Vagina (tissue), 2 donors: ENCODE data around the gene SLFN5. TPM values are rescaled to one million over a fixed set of nuclear protein-coding genes. Genes with fewer than 3 reads are reported as not detected.

ENCODE experiments used
- DNase-seq, 2 donors: peaks; one replicate each; pipeline ENCODE4 v3.0.0-alpha.2; 2017; ENCODE audit errors: extremely low spot score in 2 of 2
- H3K27ac ChIP-seq: fragments of 200-600 bp; sonication (generic); one replicate; pipeline ENCODE4 v1.5.1; 2019
- H3K27me3 ChIP-seq: fragments of 200-600 bp; sonication (generic); one replicate; pipeline ENCODE4 v1.5.1; 2019
- H3K36me3 ChIP-seq, 2 donors: fragments of 200-600 bp; sonication (generic); one replicate each; pipeline ENCODE4 v1.5.1; 2017 to 2019
- H3K4me1 ChIP-seq: fragments of 200-600 bp; sonication (generic); one replicate; pipeline ENCODE4 v1.5.1; 2019
- H3K4me3 ChIP-seq, 2 donors: fragments of 200-600 bp; sonication (generic); 1 replicate in 1 of 2; 2 replicates in 1 of 2; pipeline ENCODE4 v1.5.1; 2016 to 2019
- H3K9me3 ChIP-seq: fragments of 200-600 bp; sonication (generic); one replicate; pipeline ENCODE4 v1.5.1; 2019
- CTCF ChIP-seq, 3 experiments: fragments of 450-650 bp in 2 of 3; fragments of 200-600 bp in 1 of 3; sonication (generic) in 1 of 3; IDR thresholded peaks; one replicate each; pipeline ENCODE4 v1.5.1; 2017 to 2019; ENCODE audit warnings: antibody characterized with exemption in 3 of 3, mild to moderate bottlenecking in 2 of 3, moderate library complexity in 2 of 3
- POLR2A ChIP-seq, 2 donors: fragments of 450-650 bp; IDR thresholded peaks; one replicate each; pipeline ENCODE4 v1.6.1; 2017; ENCODE audit warnings: antibody characterized with exemption in 2 of 2, mild to moderate bottlenecking in 2 of 2, moderate library complexity in 2 of 2
- POLR2AphosphoS5 ChIP-seq, 2 donors: sonication (generic); formaldehyde crosslinking; IDR thresholded peaks; one replicate each; pipeline ENCODE4 v1.9.0; 2017; ENCODE audit warnings: antibody characterized with exemption in 2 of 2, mild to moderate bottlenecking in 2 of 2, low read depth in 1 of 2; ENCODE audit not compliant: insufficient read depth in 1 of 2
- intact Hi-C: fragments of 100-400 bp; cut with DNase I; formaldehyde crosslinking; loops from one replicate; pipeline ENCODE4 v1.15.1; 2023
- total RNA-seq: library from RNA; depleted of rRNA; stranded (reverse); fragments of >200 nt; gene quantifications from one replicate; pipeline ENCODE4 v1.2.3, GENCODE V29; 2016

Gene SLFN5
- total RNA-seq, 1 donor from 2014 or later: 27.7 TPM

DNA sequence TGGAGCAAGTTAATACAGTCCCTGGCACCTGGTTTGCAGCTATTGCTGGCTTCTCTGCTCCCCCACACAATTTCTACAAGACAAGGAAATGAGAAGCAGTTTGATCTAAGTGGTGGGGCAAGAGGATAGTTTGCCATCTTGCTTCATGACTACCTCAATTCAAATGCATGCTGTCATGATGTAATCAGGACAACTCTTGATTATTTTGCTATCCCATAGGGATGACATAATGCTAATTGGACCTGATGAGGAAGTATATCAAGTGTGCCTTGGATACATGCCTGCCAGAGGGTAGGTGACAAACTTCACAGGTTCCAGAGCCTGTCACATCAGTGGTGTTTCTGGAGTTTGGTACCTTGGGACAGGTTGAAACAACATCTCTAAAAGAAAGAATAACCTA, 40.9 kb downstream of the SLFN5 start:
- Histone ChIP-seq H3K4me1 (no peaks in the 10 kb centered on the region), H3K27ac (no peak overlapping the region), H3K4me3 (no peak overlapping the region), H3K36me3 (no peaks in the 10 kb centered on the region), H3K9me3 (no peaks in the 10 kb centered on the region), H3K27me3 (no peaks in the 10 kb centered on the region)
- TF ChIP-seq POLR2AphosphoS5 (IDR thresholded peaks at IDR 0.05; ENCODE audit: insufficient read depth in 1 of 2, low read depth in 1 of 2) (no peak), CTCF (IDR thresholded peaks at IDR 0.05) (no peak)
- intact Hi-C loops: no loop called here
- DNase-seq: no peak

DNA sequence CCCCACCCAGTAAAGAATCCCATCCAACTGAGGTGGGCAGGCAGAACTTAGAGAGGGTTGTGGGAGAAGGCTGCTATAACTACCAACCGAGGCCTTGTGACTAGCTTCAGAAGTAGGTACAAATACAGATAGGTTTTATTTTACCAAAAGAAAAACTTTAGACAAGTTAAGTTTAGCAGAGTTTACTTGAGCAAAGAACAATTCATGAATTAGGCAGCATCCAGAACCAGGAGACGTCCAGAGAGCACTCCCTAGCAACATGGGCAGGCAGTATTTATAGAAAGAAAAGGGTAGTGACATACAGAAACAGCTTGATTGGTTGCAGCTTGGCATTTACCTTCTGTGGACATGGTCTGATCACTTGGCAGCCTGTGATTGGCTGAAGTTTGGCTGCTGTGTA, 42.1 kb downstream of the SLFN5 start:
- no peak overlapping the region for H3K27ac ChIP-seq
- H3K27me3 ChIP-seq: no peaks in the 10 kb centered on the region
- no peaks in the 10 kb centered on the region for H3K36me3 ChIP-seq
- no peaks in the 10 kb centered on the region for H3K4me1 ChIP-seq
- intact Hi-C loops: no loop called here
- H3K4me3 ChIP-seq: no peak overlapping the region
- H3K9me3 ChIP-seq: no peaks in the 10 kb centered on the region
- no peak for TF ChIP-seq POLR2AphosphoS5 (IDR thresholded peaks at IDR 0.05; ENCODE audit: insufficient read depth in 1 of 2, low read depth in 1 of 2)
- TF ChIP-seq POLR2A (IDR thresholded peaks at IDR 0.05): no peak
- no peak for DNase-seq

GRCh38 chr17:35286120-35286781, 43.4 kb downstream of the SLFN5 start:
- H3K27ac ChIP-seq: no peak overlapping the region
- intact Hi-C loops: no loop called here
- TF ChIP-seq POLR2A (IDR thresholded peaks at IDR 0.05) (no peak), POLR2AphosphoS5 (IDR thresholded peaks at IDR 0.05; ENCODE audit: insufficient read depth in 1 of 2, low read depth in 1 of 2) (no peak), CTCF (IDR thresholded peaks at IDR 0.05) (no peak)
- H3K4me1 ChIP-seq: no peaks in the 10 kb centered on the region
- no peaks in the 10 kb centered on the region for H3K36me3 ChIP-seq
- H3K4me3 ChIP-seq: no peak overlapping the region
- no peak for DNase-seq
- H3K9me3 ChIP-seq: no peaks in the 10 kb centered on the region
- no peaks in the 10 kb centered on the region for H3K27me3 ChIP-seq

DNA sequence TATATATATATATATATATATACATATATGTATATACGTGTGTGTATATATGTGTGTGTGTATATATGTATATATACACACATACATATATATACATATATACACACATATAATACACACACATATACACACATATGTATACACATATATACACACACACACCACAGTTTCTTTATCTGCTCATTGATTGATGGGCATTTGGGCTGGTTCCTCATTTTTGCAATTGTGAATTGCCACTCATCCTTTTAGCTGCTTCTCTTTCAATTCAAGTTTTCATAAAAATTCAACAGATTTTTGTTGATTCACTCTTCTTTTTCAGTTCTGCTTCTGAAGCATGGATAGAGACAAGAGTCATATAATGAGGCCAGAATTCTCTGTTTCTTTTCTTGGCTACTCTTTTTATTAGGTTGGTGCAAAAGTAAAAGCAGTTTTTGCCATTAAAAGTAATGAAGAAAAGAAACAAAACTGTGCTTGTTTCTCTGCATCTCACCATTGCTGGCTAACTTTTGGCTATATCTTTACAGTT, 44.5 kb downstream of the SLFN5 start:
- no peak for TF ChIP-seq POLR2A (IDR thresholded peaks at IDR 0.05)
- no peak for TF ChIP-seq POLR2AphosphoS5 (IDR thresholded peaks at IDR 0.05; ENCODE audit: insufficient read depth in 1 of 2, low read depth in 1 of 2)
- no peak for TF ChIP-seq CTCF (IDR thresholded peaks at IDR 0.05)
- no peak for DNase-seq
- Histone ChIP-seq H3K27ac (no peak overlapping the region), H3K4me1 (no peaks in the 10 kb centered on the region), H3K4me3 (no peak overlapping the region), H3K36me3 (no peaks in the 10 kb centered on the region), H3K9me3 (no peaks in the 10 kb centered on the region), H3K27me3 (no peaks in the 10 kb centered on the region)
- intact Hi-C loops: no loop called here

- Histone ChIP-seq H3K27me3 (no peaks in the 10 kb centered on the region), H3K36me3 (no peaks in the 10 kb centered on the region), H3K27ac (no peak overlapping the region), H3K9me3 (no peaks in the 10 kb centered on the region), H3K4me1 (no peaks in the 10 kb centered on the region), H3K4me3 (no peak overlapping the region)
- no peak for DNase-seq
- intact Hi-C loops: no loop called here
- TF ChIP-seq POLR2A (IDR thresholded peaks at IDR 0.05) (no peak), POLR2AphosphoS5 (IDR thresholded peaks at IDR 0.05; ENCODE audit: insufficient read depth in 1 of 2, low read depth in 1 of 2) (no peak), CTCF (IDR thresholded peaks at IDR 0.05) (no peak)
Measured at GRCh38 chr17:35289222-35289621, 46.4 kb downstream of the SLFN5 start.
